Ectodermal cell (in vitro differentiated cells): ENCODE data around the gene SNX10.

Experiments used
- H3K27ac ChIP-seq: 2 replicates; pipeline ENCODE4 v1.7.0; 2013; ENCODE audit warnings: mild to moderate bottlenecking, low read depth, low read length; ENCODE audit not compliant: insufficient read depth, poor library complexity, severe bottlenecking
- H3K27me3 ChIP-seq: 2 replicates; pipeline ENCODE4 v1.7.0; 2013; ENCODE audit warnings: mild to moderate bottlenecking, low read length; ENCODE audit not compliant: insufficient read depth, control insufficient read depth, poor library complexity, severe bottlenecking
- H3K36me3 ChIP-seq: one replicate; pipeline ENCODE4 v1.7.0; 2013; ENCODE audit warnings: low read length; ENCODE audit not compliant: control insufficient read depth, insufficient read depth
- H3K4me1 ChIP-seq: one replicate; pipeline ENCODE4 v1.7.0; 2013; ENCODE audit warnings: low read length; ENCODE audit not compliant: control insufficient read depth, insufficient read depth
- H3K4me3 ChIP-seq: 2 replicates; pipeline ENCODE4 v1.7.0; 2013; ENCODE audit warnings: low read depth, low read length, control low read depth; ENCODE audit not compliant: insufficient read depth
- H3K9me3 ChIP-seq: 2 replicates; pipeline ENCODE4 v1.7.0; 2013; ENCODE audit warnings: mild to moderate bottlenecking, low read length, moderate library complexity; ENCODE audit not compliant: control insufficient read depth
- WGBS, 2 experiments: methylation state at CpG; one replicate each; pipeline ENCODE4 v1.1.7; 2013; ENCODE audit warnings: missing lambda C conversion rate in 2 of 2; 5-methylcytosine and 5-hydroxymethylcytosine counted together

Gene SNX10

DNA sequence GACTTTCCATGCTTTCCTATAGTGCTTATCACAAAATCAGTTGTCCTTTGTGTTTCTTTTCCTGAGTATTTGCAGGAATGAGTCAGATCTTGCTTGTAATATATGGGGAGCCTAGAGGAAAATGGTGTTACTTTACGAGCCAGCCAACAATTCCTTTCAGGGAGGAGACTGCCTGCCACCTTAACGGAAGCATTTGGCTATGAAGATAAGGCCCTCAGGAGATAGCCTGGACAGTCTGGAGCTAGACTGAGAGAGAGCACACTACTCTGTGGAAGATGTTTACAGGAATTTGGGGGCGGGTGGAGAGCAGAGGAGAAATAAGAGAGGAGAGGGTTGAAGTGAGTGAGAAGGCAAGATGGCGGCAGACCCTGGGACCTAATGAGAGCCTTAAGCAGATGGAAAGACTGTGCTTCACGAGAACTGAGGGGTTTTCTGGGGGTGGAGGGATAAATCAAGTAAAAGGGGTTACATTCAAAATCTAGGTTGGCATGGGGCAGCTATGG is 126.3 kb downstream of the SNX10 start:
- Histone ChIP-seq H3K27me3 (no peaks in the 10 kb centered on the region), H3K27ac (no peak overlapping the region), H3K4me1 (peaks cover 8% of the 10 kb centered on the region), H3K4me3 (no peak overlapping the region), H3K9me3 (no peaks in the 10 kb centered on the region), H3K36me3 (no peaks in the 10 kb centered on the region)
- 93 to 97% methylated on average over 5 of the region's 5 CpGs for WGBS, 2 experiments

GRCh38 chr7:26419198-26419597 is 127.5 kb downstream of the SNX10 start:
- Histone ChIP-seq H3K4me3 (no peak overlapping the region), H3K27ac (no peak overlapping the region), H3K27me3 (no peaks in the 10 kb centered on the region), H3K4me1 (peaks cover 8% of the 10 kb centered on the region), H3K36me3 (no peaks in the 10 kb centered on the region), H3K9me3 (no peaks in the 10 kb centered on the region)
- 92 to 100% methylated on average over 3 of the region's 3 CpGs for WGBS, 2 experiments

DNA sequence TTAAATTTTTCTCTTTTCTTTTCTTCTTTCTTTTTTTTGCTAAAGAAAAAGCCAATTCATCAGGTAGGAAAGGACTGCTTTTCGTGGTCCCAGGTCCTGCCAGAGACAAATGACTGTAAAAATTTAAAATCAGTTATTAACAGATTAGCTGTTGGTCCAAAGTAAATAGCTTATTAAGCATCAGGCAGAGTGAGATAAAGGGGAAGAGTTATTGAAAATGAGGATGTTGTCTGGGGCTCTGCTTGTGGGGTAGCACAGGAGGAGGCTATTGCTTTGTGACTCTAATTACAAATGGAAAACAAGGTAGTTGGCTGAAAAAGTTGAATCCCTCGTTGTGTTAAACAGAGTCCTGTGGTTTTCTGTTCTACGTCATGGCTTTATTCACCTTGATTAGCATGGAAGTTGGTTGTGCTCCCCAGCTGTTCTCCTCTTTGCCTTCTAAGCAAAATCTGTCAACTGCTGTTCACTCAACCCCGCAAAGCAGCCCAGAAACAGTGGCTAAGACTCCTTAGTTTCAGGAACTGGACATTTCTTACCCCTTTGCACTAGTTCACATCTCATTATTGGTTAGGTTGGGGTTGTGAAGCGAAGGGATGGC is 128.9 kb downstream of the SNX10 start:
- Histone ChIP-seq H3K27ac (peak overlapping the region; percentile 44), H3K4me3 (no peak overlapping the region), H3K36me3 (no peaks in the 10 kb centered on the region), H3K27me3 (no peaks in the 10 kb centered on the region), H3K9me3 (no peaks in the 10 kb centered on the region), H3K4me1 (peaks cover 8% of the 10 kb centered on the region)
- WGBS, 2 experiments, result 44 to 55% methylated on average over 5 of the region's 5 CpGs

GRCh38 chr7:26422761-26423160 is 131.1 kb downstream of the SNX10 start:
- Histone ChIP-seq H3K27ac (no peak overlapping the region), H3K9me3 (no peaks in the 10 kb centered on the region), H3K4me1 (peaks cover 15% of the 10 kb centered on the region), H3K36me3 (no peaks in the 10 kb centered on the region), H3K27me3 (no peaks in the 10 kb centered on the region), H3K4me3 (no peak overlapping the region)
- 93 to 94% methylated on average over 5 of the region's 5 CpGs for WGBS, 2 experiments

GRCh38 chr7:26423436-26423835 is 131.8 kb downstream of the SNX10 start:
- Histone ChIP-seq H3K36me3 (no peaks in the 10 kb centered on the region), H3K27ac (no peak overlapping the region), H3K9me3 (no peaks in the 10 kb centered on the region), H3K4me1 (peaks cover 15% of the 10 kb centered on the region), H3K4me3 (no peak overlapping the region), H3K27me3 (no peaks in the 10 kb centered on the region)
- 91 to 92% methylated on average over 1 of the region's 1 CpG for WGBS, 2 experiments
